Stimulated activated CD4-positive, alpha-beta T cell treated with anti-CD3 and anti-CD28 coated beads, Interleukin-2, amount 100 ng/mL, for 24 hours (primary cell): ENCODE data around the gene DGKZ.
"Not testable (repeated sequence)": the region's sequence is repeated elsewhere in the genome, so short reads cannot be mapped to it uniquely, and the experiment has no call there.

Experiments
- DNase-seq, 2 donors: peaks; one replicate each; pipeline ENCODE4 v3.0.0-alpha.2; 2020

DGKZ gene, protein sequence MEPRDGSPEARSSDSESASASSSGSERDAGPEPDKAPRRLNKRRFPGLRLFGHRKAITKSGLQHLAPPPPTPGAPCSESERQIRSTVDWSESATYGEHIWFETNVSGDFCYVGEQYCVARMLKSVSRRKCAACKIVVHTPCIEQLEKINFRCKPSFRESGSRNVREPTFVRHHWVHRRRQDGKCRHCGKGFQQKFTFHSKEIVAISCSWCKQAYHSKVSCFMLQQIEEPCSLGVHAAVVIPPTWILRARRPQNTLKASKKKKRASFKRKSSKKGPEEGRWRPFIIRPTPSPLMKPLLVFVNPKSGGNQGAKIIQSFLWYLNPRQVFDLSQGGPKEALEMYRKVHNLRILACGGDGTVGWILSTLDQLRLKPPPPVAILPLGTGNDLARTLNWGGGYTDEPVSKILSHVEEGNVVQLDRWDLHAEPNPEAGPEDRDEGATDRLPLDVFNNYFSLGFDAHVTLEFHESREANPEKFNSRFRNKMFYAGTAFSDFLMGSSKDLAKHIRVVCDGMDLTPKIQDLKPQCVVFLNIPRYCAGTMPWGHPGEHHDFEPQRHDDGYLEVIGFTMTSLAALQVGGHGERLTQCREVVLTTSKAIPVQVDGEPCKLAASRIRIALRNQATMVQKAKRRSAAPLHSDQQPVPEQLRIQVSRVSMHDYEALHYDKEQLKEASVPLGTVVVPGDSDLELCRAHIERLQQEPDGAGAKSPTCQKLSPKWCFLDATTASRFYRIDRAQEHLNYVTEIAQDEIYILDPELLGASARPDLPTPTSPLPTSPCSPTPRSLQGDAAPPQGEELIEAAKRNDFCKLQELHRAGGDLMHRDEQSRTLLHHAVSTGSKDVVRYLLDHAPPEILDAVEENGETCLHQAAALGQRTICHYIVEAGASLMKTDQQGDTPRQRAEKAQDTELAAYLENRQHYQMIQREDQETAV

GRCh38 chr11:46346886-46347636, at the start of gene DGKZ:
Gene DGKZ, plus strand, starts transcription at chr11:46347463. Its CDS starts 197 bp downstream, at chr11:46347660.
- peak; percentile 86 to 90 for DNase-seq

DNA sequence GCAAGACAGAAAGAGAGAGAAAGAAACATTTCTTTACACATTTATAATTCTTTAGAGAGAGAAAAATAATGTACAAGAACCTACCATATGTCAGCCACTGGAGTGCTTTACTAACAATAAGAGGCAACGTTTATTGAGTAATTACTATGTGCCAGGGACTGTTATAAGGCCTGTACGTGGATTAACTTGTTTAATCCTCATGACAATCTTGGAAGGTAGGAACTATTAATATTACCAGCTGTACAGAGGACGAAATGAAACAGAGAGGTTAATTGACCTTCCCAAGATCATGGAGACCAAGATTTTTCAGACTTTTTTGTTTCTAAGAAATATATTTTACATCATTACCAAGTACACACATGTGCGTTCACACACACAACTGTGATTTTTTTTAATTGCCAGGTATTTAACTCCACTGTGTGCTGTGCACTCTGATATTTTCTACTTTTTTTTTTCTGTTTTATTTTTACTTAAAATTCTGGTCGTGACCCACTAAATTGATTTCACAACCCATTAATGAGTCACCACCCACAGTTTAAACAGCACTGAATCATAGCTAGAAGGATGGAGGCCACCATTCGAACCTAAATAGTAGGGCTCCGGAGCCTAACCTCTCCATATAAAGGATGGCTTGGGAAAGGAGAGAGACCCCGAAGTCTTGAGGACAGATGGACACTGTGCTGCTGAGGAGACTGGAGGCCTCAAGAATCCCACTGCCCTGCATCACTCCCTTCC, 48.4 kb upstream of the DGKZ start:
- DNase-seq, result no peak

- no peak for DNase-seq
Observed at GRCh38 chr11:46299451-46299961, 47.8 kb upstream of the DGKZ start.

GRCh38 chr11:46300270-46300669, 47.0 kb upstream of the DGKZ start:
- no peak for DNase-seq

DNA sequence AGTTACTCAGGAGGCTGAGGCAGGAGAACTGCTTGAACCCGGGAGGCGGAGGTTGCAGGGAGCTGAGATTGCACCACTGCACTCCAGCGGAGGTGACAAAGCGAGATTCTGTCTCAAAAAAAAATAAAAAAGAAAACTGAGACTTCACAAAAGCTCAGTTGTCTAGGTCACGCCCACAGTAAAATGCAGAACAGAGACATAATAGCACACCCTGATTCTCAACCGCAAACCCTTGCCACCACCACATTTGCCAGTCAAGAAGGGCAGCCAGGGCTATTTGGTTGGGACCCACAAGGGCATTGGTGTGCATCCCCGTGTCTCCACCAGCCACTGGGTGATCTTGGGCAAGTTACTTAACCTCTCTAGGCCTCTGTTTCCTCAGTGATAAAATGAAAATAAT, 44.4 kb upstream of the DGKZ start:
- DNase-seq, result no peak

GRCh38 chr11:46304036-46304435, 43.2 kb upstream of the DGKZ start:
- not testable (repeated sequence) for DNase-seq

- DNase-seq, result no peak
Observed at GRCh38 chr11:46304605-46305179, 42.6 kb upstream of the DGKZ start.

DNA sequence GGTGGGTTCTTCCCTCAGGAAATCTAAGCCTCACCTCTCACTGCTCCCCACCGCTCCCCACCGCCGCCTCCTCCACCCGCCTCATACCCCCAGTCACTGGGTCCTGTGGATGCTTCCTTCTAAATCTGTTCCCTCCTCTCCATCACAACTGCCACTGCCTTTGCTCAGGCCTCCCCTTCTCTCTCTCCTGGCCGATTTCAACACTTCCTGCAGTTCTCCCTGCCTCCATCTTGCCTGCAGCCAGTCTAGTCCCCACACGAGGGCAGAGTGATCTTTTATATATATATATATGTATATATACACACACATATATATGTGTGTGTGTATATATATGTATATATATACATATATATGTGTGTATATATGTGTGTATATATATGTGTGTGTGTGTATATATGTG, 42.0 kb upstream of the DGKZ start:
- DNase-seq, result no peak

- no peak for DNase-seq
Observed at GRCh38 chr11:46306296-46306853, 40.9 kb upstream of the DGKZ start.

DNA sequence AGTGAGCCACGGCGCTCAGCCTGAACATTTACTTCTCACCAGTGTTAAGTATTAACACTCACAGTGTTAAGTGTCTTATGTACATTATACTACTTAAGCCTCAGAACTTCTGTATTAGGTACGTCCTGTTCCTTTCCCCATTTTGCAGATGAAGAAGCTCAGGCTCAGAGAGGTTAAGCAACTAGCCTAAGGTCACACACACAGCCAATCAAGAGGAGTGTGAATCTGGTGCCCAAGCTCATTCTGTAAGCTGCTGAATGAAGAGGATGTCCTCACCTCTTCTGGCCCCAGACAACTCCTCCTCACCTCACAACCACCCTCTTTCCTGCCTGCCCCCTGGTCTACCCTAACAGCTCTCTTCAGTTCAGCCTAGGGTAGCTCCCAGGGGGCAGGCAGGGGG, 39.9 kb upstream of the DGKZ start:
- no peak for DNase-seq

DNA sequence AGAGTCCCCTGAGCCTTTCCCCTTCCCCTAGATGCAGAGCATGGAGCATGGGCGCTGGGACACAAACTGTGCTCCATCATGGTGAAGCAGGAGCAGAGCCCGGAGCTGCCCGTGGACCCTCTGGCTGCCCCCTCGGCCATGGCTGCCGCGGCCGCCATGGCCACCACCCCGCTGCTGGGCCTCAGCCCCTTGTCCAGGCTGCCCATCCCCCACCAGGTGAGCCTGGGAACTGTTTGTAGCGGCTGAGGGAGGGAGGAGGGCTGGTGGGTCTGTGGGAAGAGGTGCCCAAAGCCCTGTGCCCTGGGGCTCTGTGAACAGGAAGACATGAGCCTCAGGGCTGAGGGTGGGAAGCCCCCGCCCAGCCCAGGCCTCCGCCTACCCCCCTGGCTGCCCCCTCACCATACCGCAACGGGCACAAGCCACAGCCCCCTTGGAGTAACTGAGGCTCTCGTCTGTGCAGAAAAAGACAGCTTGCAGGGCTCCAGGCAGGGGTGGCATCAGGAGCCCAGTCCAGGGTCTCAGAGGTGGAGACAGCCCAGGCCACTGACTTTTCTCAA, 39.4 kb upstream of the DGKZ start:
- no peak for DNase-seq

GRCh38 chr11:46308631-46309419, 38.4 kb upstream of the DGKZ start:
- peak; percentile 77 to 79 for DNase-seq

DNA sequence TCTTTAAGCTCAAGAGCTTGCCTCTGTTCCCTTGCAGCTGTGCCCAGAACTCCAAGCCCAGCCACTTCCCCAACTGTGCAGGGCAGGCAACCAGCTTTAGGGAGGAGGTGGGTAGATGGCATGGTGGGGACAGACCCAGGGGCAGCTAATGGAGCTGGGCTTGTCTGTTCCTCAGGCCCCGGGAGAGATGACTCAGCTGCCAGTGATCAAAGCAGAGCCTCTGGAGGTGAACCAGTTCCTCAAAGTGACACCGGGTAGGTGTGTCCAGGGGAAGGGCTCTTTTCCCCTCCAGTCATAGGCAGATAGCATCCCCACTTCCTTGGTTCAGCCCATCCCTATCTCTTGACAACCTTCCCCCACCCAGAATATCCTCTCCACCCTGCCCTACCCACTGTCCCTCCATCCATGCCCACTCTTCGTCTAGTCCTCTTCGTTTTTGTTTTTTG, 37.4 kb upstream of the DGKZ start:
- no peak for DNase-seq

- peak; percentile 82 to 88 for DNase-seq
Observed at GRCh38 chr11:46315033-46315738, 32.1 kb upstream of the DGKZ start.

- no peak for DNase-seq
Observed at GRCh38 chr11:46315783-46316563, 31.3 kb upstream of the DGKZ start.

DNA sequence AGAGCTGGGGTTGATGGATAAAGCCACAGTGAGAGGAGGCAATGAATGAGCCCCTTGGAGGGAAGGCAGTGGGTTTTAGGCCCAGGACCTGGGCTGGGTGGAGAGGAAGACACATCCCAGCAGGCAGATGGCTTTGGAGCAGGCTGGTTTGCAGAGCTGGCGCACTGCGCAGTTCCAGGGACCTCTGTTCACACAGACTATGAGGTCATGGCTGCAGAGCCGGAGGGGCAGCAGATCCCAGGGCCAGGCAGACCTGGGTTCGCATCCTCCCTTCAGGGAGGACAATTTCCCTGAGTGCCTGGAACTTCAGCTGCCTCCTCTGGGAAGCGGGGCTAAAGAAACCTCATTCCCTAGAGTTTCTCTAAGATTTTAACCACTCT, 28.2 kb upstream of the DGKZ start:
- no peak for DNase-seq

DNA sequence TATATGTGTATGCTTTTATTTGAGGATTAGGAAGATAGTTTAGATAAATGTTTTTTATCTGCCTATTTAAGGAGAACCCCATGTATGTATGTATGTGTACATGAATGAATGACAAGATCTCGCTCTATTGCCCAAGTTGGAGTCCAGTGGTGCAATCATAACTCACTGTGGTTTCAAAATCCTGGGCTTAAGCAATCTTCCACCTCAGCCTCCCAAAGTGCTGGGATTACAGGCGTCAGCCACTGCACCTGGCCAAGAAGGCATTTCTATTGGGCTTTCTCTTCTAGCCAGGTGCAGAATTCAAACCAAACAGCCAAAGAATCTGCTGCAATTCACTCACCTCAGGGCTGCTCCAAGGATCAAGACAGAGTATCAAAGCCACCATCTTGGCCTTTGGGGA, 25.5 kb upstream of the DGKZ start:
- no peak for DNase-seq

DNA sequence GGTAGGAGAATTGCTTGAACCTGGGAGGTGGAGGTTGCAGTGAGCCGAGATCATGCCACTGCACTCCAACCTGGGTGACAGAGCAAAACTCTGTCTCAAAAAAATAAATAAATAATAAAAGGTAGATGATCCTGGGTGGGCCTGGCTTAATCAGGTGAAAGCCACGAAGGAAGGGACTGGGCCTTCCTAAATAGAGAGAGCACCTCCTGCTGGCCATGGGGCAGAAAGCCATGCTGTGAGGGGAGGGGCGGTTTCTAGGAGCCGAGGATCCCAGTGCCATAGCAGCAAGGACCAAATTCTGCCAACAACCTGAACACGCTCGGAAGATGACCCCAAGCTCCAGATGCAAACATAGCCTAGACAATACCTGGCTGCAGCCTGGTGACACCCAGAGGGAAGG, 24.5 kb upstream of the DGKZ start:
- DNase-seq, result peak in 1 of 2 donors; percentile 34
